Endodermal cell (in vitro differentiated cells): Measurements from ENCODE around the gene PPIB. TPM values are rescaled to one million over a fixed set of nuclear protein-coding genes. Genes with fewer than 3 reads are reported as not detected.

Source experiments
- DNase-seq: peaks from one replicate; pipeline ENCODE4 v3.0.0-alpha.2; 2017
- H3K27ac ChIP-seq: 2 replicates; pipeline ENCODE4 v1.5.1; 2013; ENCODE audit warnings: mild to moderate bottlenecking, low read depth, low read length, moderate library complexity
- H3K27me3 ChIP-seq: 2 replicates; pipeline ENCODE4 v1.6.1; 2013; ENCODE audit warnings: mild to moderate bottlenecking, low read length, moderate library complexity; ENCODE audit not compliant: insufficient read depth, control insufficient read depth, poor library complexity, severe bottlenecking
- H3K36me3 ChIP-seq: 2 replicates; pipeline ENCODE4 v1.7.0; 2013; ENCODE audit warnings: mild to moderate bottlenecking, low read length, moderate library complexity; ENCODE audit not compliant: control insufficient read depth, insufficient read depth
- H3K4me1 ChIP-seq: one replicate; pipeline ENCODE4 v1.7.0; 2013; ENCODE audit warnings: low read length; ENCODE audit not compliant: control insufficient read depth, insufficient read depth
- H3K4me3 ChIP-seq: 2 replicates; pipeline ENCODE4 v1.5.1; 2013; ENCODE audit warnings: mild to moderate bottlenecking, low read length, moderate library complexity
- H3K9ac ChIP-seq: 2 replicates; pipeline ENCODE4 v1.6.1; 2013; ENCODE audit warnings: mild to moderate bottlenecking, low read length, moderate library complexity; ENCODE audit not compliant: poor library complexity, severe bottlenecking; ENCODE audit errors: extremely low read depth
- H3K9me3 ChIP-seq: 2 replicates; pipeline ENCODE4 v1.6.1; 2013; ENCODE audit warnings: mild to moderate bottlenecking, low read length, moderate library complexity; ENCODE audit not compliant: control insufficient read depth
- H3K27ac Mint-ChIP-seq: 2 replicates; pipeline ENCODE4 v1.8.0; 2020; ENCODE audit warnings: mixed read lengths
- H3K27me3 Mint-ChIP-seq: 2 replicates; pipeline ENCODE4 v1.8.0; 2021; ENCODE audit warnings: mild to moderate bottlenecking, mixed read lengths; ENCODE audit not compliant: insufficient read depth
- H3K36me3 Mint-ChIP-seq: 2 replicates; pipeline ENCODE4 v1.8.0; 2020; ENCODE audit warnings: low read depth, mixed read lengths
- H3K4me1 Mint-ChIP-seq: 2 replicates; pipeline ENCODE4 v1.8.0; 2020; ENCODE audit warnings: mixed read lengths
- H3K4me3 Mint-ChIP-seq: 2 replicates; pipeline ENCODE4 v1.8.0; 2020; ENCODE audit warnings: mild to moderate bottlenecking, moderate library complexity, mixed read lengths
- H3K9me3 Mint-ChIP-seq: 2 replicates; pipeline ENCODE4 v1.8.0; 2020; ENCODE audit warnings: mild to moderate bottlenecking, mixed read lengths
- CTCF ChIP-seq: fragments of 200-600 bp; sonication (generic); conservative IDR thresholded peaks from 2 replicates; pipeline ENCODE4 v1.5.0; 2021; ENCODE audit warnings: antibody characterized with exemption, mild to moderate bottlenecking
- WGBS, 2 experiments: methylation state at CpG; one replicate each; pipeline versions ENCODE4 v1.1.5 to v1.1.7; 2013; ENCODE audit warnings: missing lambda C conversion rate in 2 of 2, mixed read lengths in 1 of 2; ENCODE audit not compliant: insufficient coverage in 1 of 2, insufficient read length in 1 of 2; 5-methylcytosine and 5-hydroxymethylcytosine counted together
- total RNA-seq, 2 donors: library from RNA; stranded (reverse); fragmentation: NEBNext Ultra II Directional in 1 of 2; extraction: Animal tissue kit (Norgen Biotek cat#: 25700) in 1 of 2; gene quantifications; 2 replicates in 1 of 2; 3 replicates in 1 of 2; pipeline ENCODE4 v1.2.1, GENCODE V29; 2021

The PPIB gene
- total RNA-seq, 2 donors from 2014 or later, result 551 to 652 TPM

GRCh38 chr15:64117759-64118487, 44.9 kb downstream of the PPIB start:
- no peak overlapping the region for H3K4me3 Mint-ChIP-seq
- Histone ChIP-seq H3K9ac (no peak overlapping the region), H3K4me3 (no peak overlapping the region), H3K36me3 (peaks cover 58% of the 10 kb centered on the region), H3K27ac (no peak overlapping the region), H3K9me3 (no peaks in the 10 kb centered on the region), H3K27me3 (no peaks in the 10 kb centered on the region), H3K4me1 (no peaks in the 10 kb centered on the region)
- WGBS, 2 experiments, result 92 to 100% methylated on average over 4 to 5 of the region's 5 CpGs
- no peak for TF ChIP-seq CTCF
- H3K36me3 Mint-ChIP-seq, result peaks cover 51% of the 10 kb centered on the region
- no peaks in the 10 kb centered on the region for H3K9me3 Mint-ChIP-seq
- H3K4me1 Mint-ChIP-seq, result no peaks in the 10 kb centered on the region
- no peak for DNase-seq
- H3K27ac Mint-ChIP-seq, result no peak overlapping the region
- H3K27me3 Mint-ChIP-seq, result no peaks in the 10 kb centered on the region

- Histone ChIP-seq H3K36me3 (peaks cover 37% of the 10 kb centered on the region), H3K27me3 (no peaks in the 10 kb centered on the region), H3K9ac (no peak overlapping the region), H3K9me3 (no peaks in the 10 kb centered on the region), H3K27ac (no peak overlapping the region), H3K4me1 (no peaks in the 10 kb centered on the region), H3K4me3 (no peak overlapping the region)
- H3K9me3 Mint-ChIP-seq, result no peaks in the 10 kb centered on the region
- H3K27me3 Mint-ChIP-seq, result no peaks in the 10 kb centered on the region
- no peak overlapping the region for H3K27ac Mint-ChIP-seq
- H3K36me3 Mint-ChIP-seq, result peaks cover 29% of the 10 kb centered on the region
- WGBS, 2 experiments, result 97% methylated on average over 1 of the region's 1 CpG; no CpG with 5 or more reads in 1 of the 2 experiments
- H3K4me1 Mint-ChIP-seq, result peaks cover 12% of the 10 kb centered on the region
- DNase-seq, result no peak
- no peak for TF ChIP-seq CTCF
- no peak overlapping the region for H3K4me3 Mint-ChIP-seq
Measured at GRCh38 chr15:64112904-64113303, 49.9 kb downstream of the PPIB start.

- no peaks in the 10 kb centered on the region for H3K4me1 ChIP-seq
- no peak for DNase-seq
- no peak overlapping the region for H3K9ac ChIP-seq
- no peaks in the 10 kb centered on the region for H3K27me3 ChIP-seq
- peaks cover 12% of the 10 kb centered on the region for H3K4me1 Mint-ChIP-seq
- H3K4me3 ChIP-seq, result no peak overlapping the region
- no peak overlapping the region for H3K27ac ChIP-seq
- H3K36me3 ChIP-seq, result peaks cover 33% of the 10 kb centered on the region
- TF ChIP-seq CTCF, result no peak
- H3K4me3 Mint-ChIP-seq, result no peak overlapping the region
- H3K9me3 Mint-ChIP-seq, result no peaks in the 10 kb centered on the region
- H3K27me3 Mint-ChIP-seq, result no peaks in the 10 kb centered on the region
- H3K36me3 Mint-ChIP-seq, result peaks cover 26% of the 10 kb centered on the region
- WGBS, 2 experiments, result 93% methylated on average over 3 to 4 of the region's 4 CpGs
- peak overlapping the region; percentile 54 for H3K27ac Mint-ChIP-seq
- H3K9me3 ChIP-seq, result no peaks in the 10 kb centered on the region
Measured at GRCh38 chr15:64112073-64112772, 50.6 kb downstream of the PPIB start.
